Left kidney (tissue), 2 donors: ENCODE results near the gene DBN1. TPM values are rescaled to one million over a fixed set of nuclear protein-coding genes. Genes with fewer than 3 reads are reported as not detected.

Source experiments
- DNase-seq: peaks from one replicate; pipeline ENCODE4 v3.0.0-alpha.2; 2013
- polyA plus RNA-seq: library from polyadenylated mRNA; unstranded; fragments of 120-200 nt; gene quantifications from one replicate; pipeline ENCODE4 v1.2.1, GENCODE V29; 2013; ENCODE audit not compliant: insufficient read length

The DBN1 gene
- polyA plus RNA-seq, 1 donor: 175 TPM

GRCh38 chr5:177507165-177507564 lies 33.7 kb upstream of the DBN1 start:
- DNase-seq: no peak

GRCh38 chr5:177505075-177505474 lies 31.6 kb upstream of the DBN1 start:
- DNase-seq: no peak

DNA sequence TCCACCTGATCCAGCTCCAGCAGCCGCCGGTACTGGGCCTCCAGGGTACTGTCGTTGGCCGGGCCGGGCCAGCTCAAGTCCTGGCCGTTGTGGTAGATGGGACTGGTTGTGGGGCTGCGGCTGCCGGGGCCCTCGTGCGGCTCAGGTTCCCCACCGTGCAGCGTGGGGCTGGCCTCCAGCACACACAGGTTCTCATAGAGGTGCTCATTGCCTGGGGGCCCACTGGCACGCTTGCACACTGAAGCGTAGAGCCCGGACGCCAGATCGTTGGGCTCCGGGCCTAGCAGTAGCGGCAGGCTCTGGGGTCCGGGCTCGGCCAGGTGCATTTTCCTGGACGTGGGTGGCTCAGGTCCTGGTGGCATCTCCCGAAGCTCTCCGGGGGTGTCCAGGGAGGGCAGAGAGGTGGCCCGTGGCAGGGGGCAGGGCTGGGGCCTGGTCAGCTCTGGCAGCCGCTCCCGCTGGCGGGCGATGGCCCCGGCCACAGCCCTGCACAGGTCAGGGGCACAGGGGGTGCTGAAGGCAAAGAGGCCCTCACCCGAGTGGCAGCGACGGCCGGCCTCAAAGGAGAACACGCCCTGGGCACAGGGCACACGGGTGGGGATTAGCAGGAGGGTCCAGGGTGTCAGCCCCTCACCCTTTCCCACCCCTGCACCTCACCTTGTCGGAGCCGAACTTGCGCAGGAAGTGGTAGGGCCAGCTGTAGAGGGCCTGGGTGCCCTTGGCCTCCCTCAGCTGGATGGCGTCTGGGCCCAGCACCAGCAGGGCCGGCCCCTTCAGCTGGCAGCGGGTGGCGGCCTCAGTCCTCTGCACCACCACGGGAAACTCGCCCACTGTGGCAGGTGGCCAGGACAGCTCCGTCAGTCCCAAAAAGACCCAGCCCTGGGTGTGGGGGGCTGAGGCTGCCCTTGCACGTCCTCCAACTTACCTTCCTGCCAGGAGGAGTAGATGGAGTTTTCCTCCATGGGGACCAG lies 30.9 kb upstream of the DBN1 start:
- DNase-seq: no peak

DNA sequence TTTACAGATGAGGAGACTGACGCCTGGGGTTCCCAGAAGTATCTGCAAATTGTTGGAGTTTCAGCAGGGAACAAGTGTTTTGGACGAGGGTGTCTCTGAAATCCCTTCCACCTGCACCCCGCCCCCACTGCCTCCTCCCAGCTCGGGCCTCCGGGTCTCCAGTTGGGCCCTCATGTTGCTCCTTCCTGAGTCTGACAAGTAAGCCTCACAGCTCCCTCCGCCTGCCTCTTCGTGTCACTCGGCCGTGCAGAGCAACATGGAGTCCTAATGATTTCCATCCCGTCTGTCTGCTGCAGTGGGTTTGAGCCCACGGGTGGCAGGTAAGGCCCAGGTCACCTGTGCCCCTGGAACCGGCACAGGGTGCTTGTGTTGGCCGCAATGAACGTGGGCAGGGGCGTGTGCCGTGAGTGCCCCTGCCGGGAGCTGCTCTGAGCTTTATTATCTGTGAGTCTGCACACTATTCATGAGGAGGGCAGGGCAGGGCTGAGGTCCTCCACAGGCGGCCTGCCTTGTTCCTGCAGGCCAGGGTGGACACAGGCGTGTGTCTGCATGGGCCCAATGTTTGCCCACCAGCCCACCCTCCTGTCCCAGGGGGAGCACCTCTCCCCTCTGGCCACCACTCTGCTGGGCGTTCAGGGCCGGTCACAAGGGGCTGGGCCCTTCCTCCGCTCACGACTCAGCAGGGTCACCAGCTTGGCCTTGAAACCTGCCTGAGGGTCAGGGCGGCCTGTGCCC lies 30.1 kb upstream of the DBN1 start:
- no peak for DNase-seq

DNA sequence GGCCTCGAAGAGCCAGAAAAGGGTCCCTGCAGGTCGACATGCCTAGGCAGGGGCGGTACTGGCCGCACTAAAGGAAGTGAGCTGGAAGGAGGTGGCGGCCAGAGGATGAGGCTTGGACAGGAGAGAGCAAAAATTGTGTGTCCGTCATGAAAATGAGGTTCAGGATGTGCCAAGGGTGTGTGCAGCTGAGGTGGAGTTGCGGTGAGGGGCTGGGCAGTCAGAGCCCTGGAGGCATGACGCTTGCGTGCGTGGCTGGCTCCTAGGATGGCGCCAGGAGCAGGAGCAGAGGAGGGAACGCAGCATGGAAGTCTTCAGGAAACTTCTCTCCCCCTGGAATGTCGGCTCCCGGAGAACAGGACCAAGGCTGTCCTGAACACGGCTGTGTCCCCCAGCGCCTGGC lies 29.5 kb upstream of the DBN1 start:
- DNase-seq: no peak

DNA sequence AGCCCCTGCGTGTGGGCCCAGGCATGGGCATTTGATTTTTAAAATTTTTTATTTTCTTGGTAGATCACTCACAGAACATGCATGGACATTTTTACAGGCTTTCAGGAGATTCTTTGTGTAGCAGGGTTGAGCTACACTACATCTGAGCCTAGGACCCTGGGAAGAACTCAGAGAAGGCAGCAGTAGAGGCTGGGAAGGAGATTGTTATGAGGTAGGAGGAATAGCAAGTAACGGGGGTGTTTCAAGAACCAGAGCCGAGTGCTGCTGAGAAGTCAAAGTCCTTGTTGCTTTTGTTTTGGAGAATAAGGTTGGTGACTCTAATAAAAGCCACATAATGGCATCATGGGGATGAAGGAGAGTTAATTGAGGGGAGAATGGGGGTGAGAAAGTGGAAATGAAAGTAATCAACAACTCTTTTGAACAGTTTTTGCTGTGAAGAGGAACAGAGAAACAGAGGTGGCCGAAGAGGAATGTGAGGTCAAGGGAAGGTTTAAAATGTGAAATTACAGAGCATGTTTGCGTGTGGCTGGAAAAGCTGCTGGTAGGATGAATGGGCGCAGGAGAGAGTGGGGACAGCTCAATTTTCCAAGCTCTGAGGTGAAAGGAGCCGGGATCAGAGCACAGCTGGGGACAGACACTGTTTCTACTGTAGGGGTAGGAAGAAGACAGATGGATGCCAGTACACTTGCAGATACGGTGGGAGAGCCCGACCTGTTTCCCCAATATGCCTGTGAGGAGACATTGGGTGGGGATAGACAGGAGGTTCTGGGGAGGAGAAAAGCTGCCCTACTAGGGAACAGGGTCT lies 28.6 kb upstream of the DBN1 start:
- no peak for DNase-seq

- DNase-seq: peak; percentile 88
These were observed 27.5 kb upstream of the DBN1 start for GRCh38 chr5:177500685-177501522.

- no peak for DNase-seq
These were observed 26.4 kb upstream of the DBN1 start for GRCh38 chr5:177499842-177500241.

DNA sequence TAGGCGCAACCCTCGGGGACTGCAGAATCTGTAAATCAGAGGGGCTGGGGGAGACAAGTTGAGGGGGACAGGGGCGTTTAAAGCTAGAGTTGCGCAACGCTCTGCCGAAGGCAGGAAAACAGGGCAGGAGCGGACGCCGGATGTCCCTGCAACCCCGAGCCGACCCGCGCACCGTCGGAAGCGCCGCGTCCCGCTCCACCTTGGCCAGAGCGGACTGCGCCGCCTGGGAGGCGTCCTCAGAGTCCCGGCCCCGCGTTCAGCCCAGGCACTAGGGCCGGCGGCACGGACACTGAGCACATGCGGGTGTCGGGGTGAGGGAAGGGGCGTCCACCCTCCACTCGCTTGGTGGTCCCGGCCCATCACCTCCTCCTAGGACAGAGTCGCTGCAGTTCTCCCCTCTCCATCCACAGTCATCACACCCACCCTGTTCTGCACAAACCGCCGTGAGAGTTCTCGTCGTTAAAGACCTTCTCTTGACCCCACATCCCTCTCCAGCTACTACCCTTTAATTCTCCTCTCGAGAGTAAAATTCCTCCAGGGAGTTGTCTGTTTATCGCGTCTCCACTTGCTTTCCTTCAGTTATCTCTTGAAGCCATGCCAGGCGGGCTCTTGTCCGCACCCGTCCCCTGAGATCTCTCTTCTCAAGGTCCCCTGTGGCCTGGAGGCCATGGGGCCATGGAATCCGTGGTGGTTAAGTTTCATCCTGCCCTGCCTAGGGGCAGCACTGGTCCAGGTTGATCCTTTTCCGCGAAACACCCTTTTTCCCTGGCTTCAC lies 24.8 kb upstream of the DBN1 start:
- no peak for DNase-seq

DNA sequence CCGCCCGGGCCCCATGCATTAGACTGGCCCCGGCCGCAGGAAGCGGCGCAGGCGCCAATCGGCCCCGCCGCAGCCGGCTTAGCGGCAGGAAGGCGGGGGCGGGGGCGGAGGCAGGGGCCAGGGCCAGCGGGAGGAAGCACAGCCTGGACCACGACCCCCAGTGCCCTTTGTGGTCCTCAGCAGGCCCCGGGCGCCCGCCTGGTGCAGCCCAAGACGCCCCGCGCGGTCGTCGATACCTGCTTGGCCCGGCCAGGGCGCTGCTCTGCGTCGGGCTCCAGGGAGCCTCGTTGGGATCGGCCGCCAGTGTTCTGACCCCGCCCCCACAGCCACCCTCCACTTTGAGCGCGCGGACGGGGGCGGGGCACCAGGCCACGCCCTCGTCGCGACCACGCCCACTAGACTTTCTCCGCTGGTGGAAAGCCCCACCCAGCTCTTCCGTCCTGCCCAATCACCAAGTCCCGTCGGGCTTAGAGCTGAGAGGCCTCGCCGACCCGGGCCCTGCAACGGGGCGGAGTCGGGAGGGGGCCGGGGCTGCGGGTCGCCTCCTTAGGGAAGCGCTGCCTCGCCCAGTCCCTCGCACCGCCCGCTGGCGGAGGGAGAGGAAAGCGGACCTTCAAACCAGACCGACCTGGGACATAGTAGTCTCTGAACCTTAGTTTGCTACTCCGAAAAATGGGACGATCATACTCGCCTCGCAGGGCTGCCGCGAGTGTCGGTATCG lies 24.0 kb upstream of the DBN1 start, which contains the start of gene PDLIM7:
TSS of gene PDLIM7 (minus strand) at position 313 of the 721 bp plus-strand sequence. CDS start 1,092 bp downstream, outside the sequence.
- DNase-seq: peak; percentile 96

GRCh38 chr5:177496727-177497291 lies 23.4 kb upstream of the DBN1 start:
- DNase-seq: peak; percentile 89

DNA sequence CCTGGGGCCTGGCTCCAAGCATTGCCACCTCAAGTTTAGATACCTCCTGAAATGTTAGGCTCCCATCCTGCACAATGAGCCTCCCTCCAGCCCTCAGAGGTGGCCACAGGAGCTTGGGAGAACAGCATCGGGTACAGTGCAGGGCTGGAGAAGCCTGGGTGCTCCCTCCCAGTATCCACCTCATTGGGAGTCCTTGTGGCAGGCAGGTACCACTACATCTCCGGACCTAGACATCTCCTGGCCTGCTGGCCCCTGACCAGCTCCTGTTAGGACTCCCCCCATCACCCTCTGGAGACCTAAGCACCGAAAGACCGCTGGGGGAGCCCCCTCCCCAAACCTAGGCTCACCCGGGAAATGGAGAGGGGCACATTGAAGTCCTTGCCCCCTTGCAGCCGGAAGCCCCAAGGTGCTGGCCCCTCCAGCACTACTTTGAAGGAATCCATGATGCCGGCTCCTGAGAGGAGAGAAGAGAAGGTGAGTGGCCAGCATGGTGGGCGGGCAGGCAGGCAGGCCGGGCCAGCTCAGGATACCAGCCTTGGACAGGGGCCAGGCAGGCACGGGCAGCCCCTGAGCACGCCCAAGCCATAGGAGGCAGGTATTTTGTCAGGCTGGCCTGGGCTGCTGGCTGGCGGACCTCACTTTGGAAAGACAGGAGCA lies 22.8 kb upstream of the DBN1 start:
- no peak for DNase-seq

DNA sequence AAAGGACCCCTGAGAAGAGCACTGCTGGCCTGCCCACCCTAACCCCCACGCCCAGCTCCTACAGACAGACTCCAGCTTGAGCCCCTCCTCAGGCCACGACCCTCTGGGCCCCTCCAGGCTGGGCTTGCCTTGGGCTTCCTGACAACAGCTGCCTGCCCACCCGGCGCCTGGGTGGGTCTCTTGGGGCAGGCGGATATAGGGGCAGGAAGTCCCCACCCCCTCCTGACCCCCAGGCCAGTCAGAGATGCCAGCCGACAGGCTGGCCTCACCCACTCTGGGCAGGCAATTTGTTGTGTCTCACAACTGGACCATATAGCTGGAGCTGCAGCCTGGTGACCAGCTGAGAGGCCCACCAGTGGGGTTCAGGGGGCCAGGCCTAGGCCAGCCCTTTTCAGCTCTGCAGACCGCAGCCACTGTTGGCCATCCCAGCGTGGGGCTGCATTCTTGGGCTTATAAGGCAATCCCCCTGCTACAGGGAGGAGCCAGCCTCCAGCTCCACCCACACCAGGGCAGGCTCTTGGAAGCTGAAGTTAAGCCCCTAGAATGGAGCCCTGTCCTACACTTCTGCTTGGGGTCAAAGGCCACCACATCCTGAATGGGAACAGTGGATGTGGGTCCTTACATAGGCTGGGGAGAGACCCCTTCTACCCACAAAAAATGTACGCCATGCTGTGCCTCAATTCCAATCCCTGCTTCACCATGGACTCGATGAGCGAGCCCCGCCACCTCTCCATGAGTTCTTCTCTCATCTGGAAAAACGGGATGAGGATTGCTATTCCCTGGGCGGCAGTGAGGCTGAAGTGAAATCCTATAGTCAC lies 22.0 kb upstream of the DBN1 start:
- DNase-seq: peak; percentile 81

DNA sequence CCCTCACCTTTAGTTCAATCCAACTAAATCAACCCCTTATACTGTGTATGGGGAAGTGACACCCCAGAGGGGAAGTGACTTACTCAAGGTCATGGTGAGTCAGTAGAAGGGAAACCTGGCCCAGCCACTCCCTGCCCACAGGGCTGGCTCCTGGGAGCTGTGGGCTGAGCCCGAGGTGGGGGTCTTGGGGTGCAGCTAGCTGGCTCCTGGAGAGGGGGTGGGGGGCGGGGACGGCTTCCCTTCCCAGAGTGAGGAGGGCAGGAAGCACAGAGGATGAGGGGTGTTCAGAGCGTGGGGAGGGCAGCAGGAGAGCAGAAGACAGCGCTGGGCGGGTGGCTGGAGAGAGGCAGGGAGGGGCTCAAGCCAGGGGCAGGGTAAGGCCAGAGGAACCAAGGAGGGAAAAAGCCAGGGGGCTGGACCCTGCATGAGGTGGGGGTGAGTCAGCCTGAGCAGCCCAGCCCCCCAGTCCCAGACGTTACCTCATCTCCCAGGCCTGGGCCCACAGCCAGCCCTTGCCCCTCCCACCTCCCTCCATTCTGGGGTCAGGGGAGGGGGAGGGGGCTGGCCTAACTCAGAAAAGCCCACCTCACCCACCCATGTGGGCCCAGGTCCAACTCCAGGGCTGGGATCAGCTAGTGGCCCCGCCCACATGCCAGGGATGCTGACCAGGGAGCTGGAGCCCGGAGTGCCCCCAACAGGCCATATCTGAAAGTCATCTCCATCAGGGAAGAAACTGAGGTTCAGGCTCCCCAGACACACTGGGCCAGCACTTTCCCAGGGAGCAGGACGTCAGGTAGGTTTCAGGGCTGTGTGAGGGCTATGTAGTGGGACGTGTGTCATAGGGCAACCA lies 21.1 kb upstream of the DBN1 start:
- DNase-seq: no peak

GRCh38 chr5:177493795-177494345 lies 20.4 kb upstream of the DBN1 start:
- DNase-seq: no peak

GRCh38 chr5:177492841-177493240 lies 19.4 kb upstream of the DBN1 start:
- no peak for DNase-seq
